ENCODE results near the gene STIM2. TPM values are rescaled to one million over a fixed set of nuclear protein-coding genes. Genes with fewer than 3 reads are reported as not detected.

STIM2 gene
- total RNA-seq, 1 donor from 2014 or later: 18.4 TPM

- H3K4me1 Mint-ChIP-seq (ENCODE audit: low read depth, unreplicated experiment): peaks cover 2% of the 10 kb centered on the region
- H3K27me3 ChIP-seq (ENCODE audit: insufficient read depth, low read length): no peaks in the 10 kb centered on the region
- H3K4me3 Mint-ChIP-seq (ENCODE audit: unreplicated experiment): no peak overlapping the region
- no peak for TF ChIP-seq EZH2 (IDR thresholded peaks at IDR 0.05; ENCODE audit: insufficient read depth, low read length)
- TF ChIP-seq, protein P1, sequence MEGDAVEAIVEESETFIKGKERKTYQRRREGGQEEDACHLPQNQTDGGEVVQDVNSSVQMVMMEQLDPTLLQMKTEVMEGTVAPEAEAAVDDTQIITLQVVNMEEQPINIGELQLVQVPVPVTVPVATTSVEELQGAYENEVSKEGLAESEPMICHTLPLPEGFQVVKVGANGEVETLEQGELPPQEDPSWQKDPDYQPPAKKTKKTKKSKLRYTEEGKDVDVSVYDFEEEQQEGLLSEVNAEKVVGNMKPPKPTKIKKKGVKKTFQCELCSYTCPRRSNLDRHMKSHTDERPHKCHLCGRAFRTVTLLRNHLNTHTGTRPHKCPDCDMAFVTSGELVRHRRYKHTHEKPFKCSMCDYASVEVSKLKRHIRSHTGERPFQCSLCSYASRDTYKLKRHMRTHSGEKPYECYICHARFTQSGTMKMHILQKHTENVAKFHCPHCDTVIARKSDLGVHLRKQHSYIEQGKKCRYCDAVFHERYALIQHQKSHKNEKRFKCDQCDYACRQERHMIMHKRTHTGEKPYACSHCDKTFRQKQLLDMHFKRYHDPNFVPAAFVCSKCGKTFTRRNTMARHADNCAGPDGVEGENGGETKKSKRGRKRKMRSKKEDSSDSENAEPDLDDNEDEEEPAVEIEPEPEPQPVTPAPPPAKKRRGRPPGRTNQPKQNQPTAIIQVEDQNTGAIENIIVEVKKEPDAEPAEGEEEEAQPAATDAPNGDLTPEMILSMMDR (IDR thresholded peaks at IDR 0.05; ENCODE audit: insufficient read depth, low read depth, low read length): no peak
- H3K36me3 Mint-ChIP-seq (ENCODE audit: low read depth, unreplicated experiment): no peaks in the 10 kb centered on the region
- H3K36me3 ChIP-seq (ENCODE audit: insufficient read depth, low read length): no peaks in the 10 kb centered on the region
- peaks cover 35% of the 10 kb centered on the region for H3K79me2 ChIP-seq (ENCODE audit: insufficient read depth, low read length)
- no peak overlapping the region for H3K4me3 ChIP-seq (ENCODE audit: insufficient read depth, low read depth, low read length)
- H3K4me1 ChIP-seq (ENCODE audit: insufficient read depth, low read length): no peaks in the 10 kb centered on the region
- no peaks in the 10 kb centered on the region for H3K9me3 Mint-ChIP-seq (ENCODE audit: unreplicated experiment)
- no peak overlapping the region for H3K4me2 ChIP-seq (ENCODE audit: low read length)
- DNase-seq (ENCODE audit: low read depth) (no peak), FAIRE-seq (no peak)
- no peak overlapping the region for H3K9ac ChIP-seq (ENCODE audit: low read length)
- peaks cover 5% of the 10 kb centered on the region for H4K20me1 ChIP-seq (ENCODE audit: insufficient read depth, low read length)
- no peaks in the 10 kb centered on the region for H3K27me3 Mint-ChIP-seq (ENCODE audit: low read depth, unreplicated experiment)
- H3K27ac Mint-ChIP-seq (ENCODE audit: unreplicated experiment): no peak overlapping the region
- H3K9me3 ChIP-seq (ENCODE audit: insufficient read depth, low read depth, low read length): no peaks in the 10 kb centered on the region
- H2AFZ ChIP-seq (ENCODE audit: low read depth, low read length): no peak overlapping the region
- no peak overlapping the region for H3K27ac ChIP-seq (ENCODE audit: low read depth, low read length)
These were observed 85.2 kb downstream of the STIM2 start for GRCh38 chr4:26945794-26946193.

DNA sequence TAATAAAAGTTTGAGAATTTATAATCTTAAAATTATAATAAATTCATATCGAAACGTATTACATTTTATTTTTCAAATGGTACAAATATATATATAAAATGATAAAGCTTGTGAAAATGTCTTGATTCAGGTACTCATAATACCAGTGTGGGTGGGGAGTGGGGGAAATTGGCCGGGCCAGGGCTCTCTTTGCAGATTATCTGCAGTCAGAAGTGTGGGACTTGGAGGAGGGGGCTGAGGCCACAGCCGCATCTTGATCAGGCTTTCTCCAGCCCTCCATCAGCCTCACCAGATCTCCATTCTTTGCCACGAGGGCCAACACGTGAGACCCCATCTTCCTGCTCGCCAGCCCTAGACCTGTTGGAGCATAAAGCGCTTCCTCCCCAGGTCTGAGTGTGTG, 86.7 kb downstream of the STIM2 start:
- no peaks in the 10 kb centered on the region for H3K4me1 Mint-ChIP-seq (ENCODE audit: low read depth, unreplicated experiment)
- H3K27me3 ChIP-seq (ENCODE audit: insufficient read depth, low read length): no peaks in the 10 kb centered on the region
- no peak for FAIRE-seq
- DNase-seq (ENCODE audit: low read depth): no peak
- H3K4me3 Mint-ChIP-seq (ENCODE audit: unreplicated experiment): no peak overlapping the region
- no peaks in the 10 kb centered on the region for H3K4me1 ChIP-seq (ENCODE audit: insufficient read depth, low read length)
- H2AFZ ChIP-seq (ENCODE audit: low read depth, low read length): no peak overlapping the region
- no peaks in the 10 kb centered on the region for H3K9me3 ChIP-seq (ENCODE audit: insufficient read depth, low read depth, low read length)
- TF ChIP-seq, protein P1 (IDR thresholded peaks at IDR 0.05; ENCODE audit: insufficient read depth, low read depth, low read length): no peak
- no peak for TF ChIP-seq EZH2 (IDR thresholded peaks at IDR 0.05; ENCODE audit: insufficient read depth, low read length)
- H3K4me2 ChIP-seq (ENCODE audit: low read length): no peak overlapping the region
- no peak overlapping the region for H3K27ac Mint-ChIP-seq (ENCODE audit: unreplicated experiment)
- no peaks in the 10 kb centered on the region for H3K9me3 Mint-ChIP-seq (ENCODE audit: unreplicated experiment)
- no peaks in the 10 kb centered on the region for H3K36me3 ChIP-seq (ENCODE audit: insufficient read depth, low read length)
- no peak overlapping the region for H3K27ac ChIP-seq (ENCODE audit: low read depth, low read length)
- H3K9ac ChIP-seq (ENCODE audit: low read length): no peak overlapping the region
- peaks cover under 1% of the 10 kb centered on the region for H4K20me1 ChIP-seq (ENCODE audit: insufficient read depth, low read length)
- H3K27me3 Mint-ChIP-seq (ENCODE audit: low read depth, unreplicated experiment): no peaks in the 10 kb centered on the region
- H3K36me3 Mint-ChIP-seq (ENCODE audit: low read depth, unreplicated experiment): no peaks in the 10 kb centered on the region
- no peak overlapping the region for H3K4me3 ChIP-seq (ENCODE audit: insufficient read depth, low read depth, low read length)
- peaks cover 37% of the 10 kb centered on the region for H3K79me2 ChIP-seq (ENCODE audit: insufficient read depth, low read length)

DNA sequence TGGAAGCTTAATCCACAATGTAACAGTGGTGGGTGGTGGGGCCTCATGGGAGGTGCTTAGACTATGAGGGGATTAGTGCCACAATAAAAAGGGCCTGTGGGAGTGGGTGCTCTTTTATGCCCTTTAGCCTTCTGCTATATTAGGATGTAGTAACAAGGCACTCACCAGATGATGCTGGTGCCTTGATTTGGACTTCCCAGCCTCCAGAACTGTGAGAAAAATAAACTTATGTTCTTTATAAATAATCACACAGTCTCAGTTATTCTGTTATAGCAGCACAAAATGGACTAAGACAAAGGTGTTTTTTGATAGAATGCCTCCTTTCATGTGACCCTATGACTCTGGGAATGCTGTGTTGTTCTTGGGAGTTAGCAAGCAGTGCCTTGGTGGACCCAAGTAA, 89.8 kb downstream of the STIM2 start:
- Histone ChIP-seq H2AFZ (ENCODE audit: low read depth, low read length) (no peak overlapping the region), H3K36me3 (ENCODE audit: insufficient read depth, low read length) (no peaks in the 10 kb centered on the region), H3K27ac (ENCODE audit: low read depth, low read length) (no peak overlapping the region), H3K79me2 (ENCODE audit: insufficient read depth, low read length) (peaks cover 42% of the 10 kb centered on the region), H3K9me3 (ENCODE audit: insufficient read depth, low read depth, low read length) (no peaks in the 10 kb centered on the region), H3K4me1 (ENCODE audit: insufficient read depth, low read length) (no peaks in the 10 kb centered on the region), H3K4me2 (ENCODE audit: low read length) (no peak overlapping the region), H3K4me3 (ENCODE audit: insufficient read depth, low read depth, low read length) (no peak overlapping the region), H4K20me1 (ENCODE audit: insufficient read depth, low read length) (peaks cover 4% of the 10 kb centered on the region), H3K9ac (ENCODE audit: low read length) (no peak overlapping the region), H3K27me3 (ENCODE audit: insufficient read depth, low read length) (no peaks in the 10 kb centered on the region)
- TF ChIP-seq, protein P1 (IDR thresholded peaks at IDR 0.05; ENCODE audit: insufficient read depth, low read depth, low read length): no peak
- TF ChIP-seq EZH2 (IDR thresholded peaks at IDR 0.05; ENCODE audit: insufficient read depth, low read length): no peak
- H3K27ac Mint-ChIP-seq (ENCODE audit: unreplicated experiment): no peak overlapping the region
- H3K4me3 Mint-ChIP-seq (ENCODE audit: unreplicated experiment): no peak overlapping the region
- FAIRE-seq (no peak), DNase-seq (ENCODE audit: low read depth) (no peak)
- H3K4me1 Mint-ChIP-seq (ENCODE audit: low read depth, unreplicated experiment): no peaks in the 10 kb centered on the region
- H3K36me3 Mint-ChIP-seq (ENCODE audit: low read depth, unreplicated experiment): no peaks in the 10 kb centered on the region
- no peaks in the 10 kb centered on the region for H3K9me3 Mint-ChIP-seq (ENCODE audit: unreplicated experiment)
- no peaks in the 10 kb centered on the region for H3K27me3 Mint-ChIP-seq (ENCODE audit: low read depth, unreplicated experiment)

Measured in astrocyte (in vitro differentiated cells and primary cell).